ENCODE measurements around the gene SPATA31C1. TPM values are rescaled to one million over a fixed set of nuclear protein-coding genes. Genes with fewer than 3 reads are reported as not detected.
"Not testable (repeated sequence)": the region's sequence is repeated elsewhere in the genome, so short reads cannot be mapped to it uniquely, and the experiment has no call there.

Gene SPATA31C1
- total RNA-seq, 1 donor from 2014 or later: not detected

DNA sequence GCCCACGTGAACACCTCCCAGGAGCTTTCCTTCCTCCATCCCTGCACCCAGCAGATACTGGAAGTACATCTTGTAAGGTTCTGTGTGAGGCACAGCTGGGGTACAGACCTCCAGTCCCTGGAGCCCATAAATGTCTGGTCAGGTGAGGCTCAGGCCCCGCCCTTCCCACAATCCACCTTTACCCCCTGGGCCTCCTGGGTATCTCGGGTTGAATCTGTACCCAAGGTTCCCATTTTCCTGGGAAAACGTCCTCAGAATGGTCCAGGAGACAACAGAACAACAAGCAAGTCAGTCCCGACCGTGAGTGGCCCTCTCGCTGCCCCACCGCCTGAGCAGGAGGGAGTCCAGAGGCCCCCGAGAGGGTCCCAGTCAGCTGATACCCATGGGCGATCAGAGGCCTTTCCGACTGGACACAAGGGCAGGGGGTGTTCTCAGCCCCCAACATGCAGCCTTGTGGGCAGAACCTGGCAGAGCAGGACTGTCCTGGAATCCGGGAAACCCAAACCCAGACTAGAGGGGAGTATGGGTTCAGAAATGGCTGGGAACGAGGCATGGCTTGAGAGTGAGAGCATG lies 30.7 kb upstream of the SPATA31C1 start:
- no peak for ATAC-seq

DNA sequence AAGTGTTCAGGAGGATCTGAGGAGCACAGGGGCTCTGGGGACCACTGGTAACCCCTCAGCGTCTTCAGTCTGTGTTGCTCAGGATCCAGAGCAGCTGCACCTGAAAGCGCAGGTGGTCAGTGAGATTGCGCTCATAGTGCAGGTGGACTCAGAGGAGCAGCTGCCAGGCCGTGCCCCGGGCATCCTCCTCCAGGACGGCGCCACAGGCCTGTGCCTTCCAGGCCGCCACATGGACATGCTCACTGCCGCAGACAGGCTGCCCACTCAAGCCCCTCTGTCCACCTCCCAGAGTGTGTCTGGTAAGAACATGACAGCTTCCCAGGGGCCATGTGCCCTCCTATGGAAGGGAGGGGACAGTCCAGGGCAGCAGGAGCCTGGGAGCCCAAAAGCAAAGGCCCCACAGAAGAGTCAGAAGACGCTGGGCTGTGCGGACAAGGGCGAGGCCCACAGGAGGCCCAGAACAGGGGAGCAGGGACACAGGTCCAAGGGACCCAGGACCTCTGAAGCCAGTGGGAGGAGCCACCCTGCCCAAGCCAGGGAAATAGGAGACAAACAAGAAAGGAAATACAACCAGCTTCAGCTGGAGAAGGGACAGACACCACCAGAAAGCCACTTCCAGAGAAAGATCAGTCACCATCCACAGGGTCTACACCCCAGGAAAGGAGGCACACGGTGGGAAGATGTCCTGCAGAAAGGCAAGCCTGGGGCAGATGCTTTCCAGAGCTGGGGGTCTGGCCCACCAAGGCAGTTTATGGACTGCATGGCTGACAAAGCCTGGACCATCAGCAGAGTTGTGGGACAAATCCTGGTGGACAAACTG lies 29.9 kb upstream of the SPATA31C1 start:
- ATAC-seq: no peak

DNA sequence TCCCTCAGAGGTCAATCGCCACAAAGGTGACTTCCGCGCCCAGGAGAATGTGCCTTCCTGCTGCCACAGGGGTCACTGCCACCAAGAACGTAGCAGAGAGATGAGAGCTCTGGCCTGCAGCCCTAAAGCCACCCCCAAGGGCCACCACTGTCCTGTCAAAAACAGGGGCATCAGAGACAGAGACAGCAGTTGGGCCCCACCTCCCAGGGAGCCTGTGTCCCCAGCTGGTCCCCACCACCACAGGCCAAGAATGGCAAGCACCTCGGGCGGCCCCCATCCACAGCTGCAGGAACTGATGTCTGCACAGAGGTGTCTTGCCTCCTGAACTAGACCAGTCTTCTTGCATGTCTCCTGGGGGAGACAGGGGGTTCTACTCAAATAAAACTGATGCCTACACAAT lies 29.3 kb upstream of the SPATA31C1 start:
- ATAC-seq: no peak

DNA sequence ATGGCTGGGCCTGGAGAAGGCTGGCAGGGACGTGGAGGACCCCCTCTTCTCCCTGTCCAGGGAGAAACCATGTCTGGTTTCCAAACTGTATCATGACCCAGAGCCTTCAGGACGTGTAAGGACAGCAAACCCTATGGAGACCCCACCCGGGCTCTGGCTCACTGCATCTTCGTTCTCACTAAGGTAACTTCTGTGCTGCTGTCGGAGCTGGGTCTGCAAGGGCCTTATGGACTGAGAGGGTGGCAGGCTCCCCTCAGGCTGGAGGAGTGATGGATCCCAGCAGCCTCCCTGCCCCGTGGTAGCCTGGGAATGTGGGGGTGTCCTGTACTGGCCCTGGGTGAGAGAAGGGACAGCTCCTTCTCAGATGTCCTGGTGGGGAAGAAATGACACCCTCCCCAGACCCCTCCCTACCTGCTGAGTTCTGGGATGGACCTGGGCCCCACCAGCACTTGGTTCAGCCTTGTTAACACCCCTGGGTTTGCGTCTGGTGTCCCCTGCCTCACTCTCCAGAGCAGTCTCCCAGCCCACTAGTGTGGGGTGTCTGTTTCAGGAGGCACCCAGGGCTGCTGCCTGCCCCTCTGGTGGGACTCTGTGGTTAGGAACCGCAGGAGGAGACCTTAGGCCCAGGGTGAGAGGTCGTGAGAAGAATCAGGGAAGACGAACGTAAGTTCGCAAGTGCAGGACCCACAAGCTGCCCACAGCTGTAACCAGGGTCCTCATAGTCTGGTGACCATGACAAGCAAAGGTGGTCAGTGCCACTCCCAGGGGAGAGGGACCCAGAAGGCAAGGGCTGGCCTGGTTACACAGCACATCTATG lies 28.5 kb upstream of the SPATA31C1 start:
- ATAC-seq: no peak

DNA sequence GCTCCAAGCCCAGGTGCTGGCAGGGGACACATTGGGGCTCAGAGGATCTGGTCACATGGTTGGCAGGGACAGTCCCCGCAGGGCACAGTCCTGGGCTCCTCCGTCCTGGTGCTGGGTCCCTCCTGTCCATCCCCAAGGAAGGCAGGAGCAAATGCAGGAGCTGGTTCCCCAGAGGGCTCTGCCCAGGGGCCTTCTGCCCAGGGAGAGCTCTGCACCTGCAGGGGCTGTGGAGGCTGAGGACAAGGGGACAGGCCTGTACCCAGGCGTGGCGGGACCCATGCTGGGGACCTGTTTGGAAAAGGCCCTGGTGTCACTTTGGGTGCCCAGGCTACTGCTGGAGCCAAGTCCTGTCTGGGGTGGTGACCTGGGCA lies 27.9 kb upstream of the SPATA31C1 start:
- ATAC-seq: no peak

DNA sequence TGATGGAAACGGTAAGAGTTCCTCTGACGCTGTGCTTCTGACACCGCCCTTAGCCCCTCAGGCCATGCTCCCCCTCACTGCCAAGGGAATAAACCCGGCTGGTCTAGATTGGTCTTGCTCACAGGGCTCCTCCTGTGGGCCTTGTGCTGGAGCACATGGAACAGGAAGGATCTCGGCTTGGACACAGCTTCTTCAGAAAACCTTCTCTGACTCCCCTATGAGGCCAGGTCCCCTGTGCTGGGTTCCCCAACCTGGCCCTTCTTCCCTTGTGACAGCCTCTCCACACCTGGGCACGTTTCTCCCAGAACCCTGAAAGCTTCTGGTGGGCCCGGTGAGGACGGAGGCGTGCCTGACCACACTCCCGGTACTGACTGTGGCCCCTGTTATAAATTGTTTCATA lies 26.9 kb upstream of the SPATA31C1 start:
- no peak for ATAC-seq

DNA sequence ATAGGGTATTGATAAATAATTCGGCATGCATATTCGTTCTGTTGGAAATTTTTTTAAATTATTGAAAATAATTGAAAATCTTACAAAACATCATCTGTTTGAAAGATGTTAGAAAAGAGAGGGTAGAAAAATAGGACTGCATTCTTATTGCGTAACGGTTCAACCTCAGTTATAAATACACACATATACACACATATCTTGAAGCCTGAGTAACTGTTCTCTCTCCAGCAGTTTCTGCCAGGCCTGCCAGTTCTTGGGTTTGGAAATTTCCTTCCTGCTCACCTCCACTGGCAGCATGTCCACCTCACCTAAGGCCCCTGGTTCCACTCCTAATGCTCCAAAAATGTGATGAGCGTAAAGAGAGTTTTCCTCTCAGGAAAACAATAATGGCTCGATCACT lies 26.0 kb upstream of the SPATA31C1 start:
- no peak for ATAC-seq

DNA sequence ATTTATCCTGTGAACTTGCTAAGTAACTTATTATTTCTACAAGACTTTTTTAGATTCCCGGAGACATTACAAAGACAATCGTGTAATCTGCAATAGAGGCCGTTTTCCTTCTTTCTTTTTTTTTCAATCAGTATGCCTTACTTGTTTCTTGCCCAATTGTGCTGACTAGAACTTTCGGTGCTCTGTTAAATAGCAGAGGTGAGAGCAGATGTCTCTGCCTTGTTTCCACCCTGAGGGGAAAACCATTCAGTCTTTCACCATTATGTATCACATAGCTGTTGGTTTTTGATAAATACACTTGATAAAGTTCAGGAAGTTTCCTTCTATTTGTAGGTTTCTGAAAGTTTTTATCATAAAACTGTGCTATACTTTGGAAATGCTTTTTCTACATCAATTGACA lies 24.8 kb upstream of the SPATA31C1 start:
- no peak for ATAC-seq

DNA sequence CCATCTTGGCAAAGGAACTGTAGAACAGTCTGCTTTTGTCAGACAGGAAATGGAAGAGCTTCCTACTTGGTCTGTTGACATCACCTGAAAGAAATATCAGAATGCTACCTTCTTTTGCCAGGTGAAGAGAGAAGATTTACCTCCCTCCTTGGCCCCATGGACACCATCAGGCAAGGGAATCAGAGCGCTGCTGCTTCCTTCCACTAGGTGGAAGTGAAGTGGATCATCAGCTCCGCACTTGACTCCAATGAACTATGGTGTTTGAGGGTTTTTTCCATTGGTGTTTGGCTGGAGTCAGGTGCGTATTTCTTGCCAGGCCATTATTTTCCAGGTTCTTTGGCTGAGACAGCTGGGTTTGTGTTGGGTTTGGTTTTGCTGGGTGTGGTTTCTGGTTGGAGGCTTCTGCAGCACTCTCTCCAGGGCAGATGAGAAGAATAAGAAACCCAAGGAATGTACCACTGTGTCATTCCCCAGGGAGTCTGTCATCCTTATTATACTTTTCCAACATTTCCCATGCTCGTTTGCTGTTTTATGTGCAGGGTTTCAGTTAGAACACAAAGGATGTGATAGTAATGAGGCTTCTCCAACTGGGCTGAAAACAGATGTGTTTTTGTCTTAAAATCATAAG lies 22.6 kb upstream of the SPATA31C1 start:
- no peak for ATAC-seq

DNA sequence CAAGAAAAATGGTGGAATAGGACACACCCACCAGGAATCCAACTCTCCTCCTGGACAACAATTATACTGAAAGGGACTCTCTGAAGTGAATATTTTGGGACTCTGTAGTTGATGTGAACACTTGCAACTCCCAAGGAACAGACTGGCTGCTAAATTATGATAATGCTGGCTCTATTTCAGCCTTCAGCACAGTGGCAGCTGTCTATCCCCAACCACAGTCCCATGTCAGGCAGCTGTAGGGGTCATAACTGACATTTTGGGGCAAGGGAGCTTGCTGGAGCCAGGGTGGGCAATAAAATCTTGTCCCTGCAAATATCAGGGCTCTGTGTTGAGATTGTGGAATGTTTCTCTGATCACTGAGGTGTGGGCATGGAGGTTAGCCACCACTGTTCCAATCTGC lies 20.9 kb upstream of the SPATA31C1 start:
- ATAC-seq: no peak

DNA sequence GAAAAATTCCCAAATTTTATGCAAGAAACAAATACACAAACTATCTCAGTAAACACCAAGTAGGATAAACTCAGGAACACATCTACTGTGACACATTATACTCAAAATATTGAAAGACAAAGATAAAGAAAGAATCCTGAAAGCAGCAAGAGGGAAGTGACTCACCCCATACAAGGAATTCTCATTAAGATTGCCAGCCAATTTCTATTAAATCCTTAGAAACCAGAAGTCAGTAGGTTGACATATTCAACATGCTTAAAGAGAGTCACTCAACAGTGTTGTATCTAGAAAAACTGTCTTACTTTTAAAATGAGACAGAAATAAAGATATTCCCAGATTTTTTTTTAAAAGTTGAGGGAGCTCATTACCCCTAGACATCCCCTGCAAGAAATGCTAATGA lies 19.6 kb upstream of the SPATA31C1 start:
- no peak for ATAC-seq

DNA sequence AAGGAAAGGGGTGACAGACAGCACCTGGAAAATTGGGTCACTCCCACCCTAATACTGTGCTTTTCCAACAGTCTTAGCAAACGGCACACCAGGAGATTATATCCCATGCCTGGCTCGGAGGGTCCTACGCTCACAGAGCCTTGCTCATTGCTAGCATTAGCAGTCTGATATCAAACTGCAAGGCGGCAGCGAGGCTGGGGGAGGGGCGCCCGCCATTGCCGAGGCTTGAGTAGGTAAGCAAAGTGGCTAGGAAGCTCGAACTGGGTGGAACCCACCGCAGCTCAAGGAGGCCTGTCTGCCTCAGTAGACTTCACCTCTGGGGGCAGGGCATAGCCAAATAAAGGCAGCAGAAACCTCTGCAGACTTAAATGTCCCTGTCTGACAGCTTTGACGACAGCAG lies 15.4 kb upstream of the SPATA31C1 start:
- not testable (repeated sequence) for ATAC-seq

DNA sequence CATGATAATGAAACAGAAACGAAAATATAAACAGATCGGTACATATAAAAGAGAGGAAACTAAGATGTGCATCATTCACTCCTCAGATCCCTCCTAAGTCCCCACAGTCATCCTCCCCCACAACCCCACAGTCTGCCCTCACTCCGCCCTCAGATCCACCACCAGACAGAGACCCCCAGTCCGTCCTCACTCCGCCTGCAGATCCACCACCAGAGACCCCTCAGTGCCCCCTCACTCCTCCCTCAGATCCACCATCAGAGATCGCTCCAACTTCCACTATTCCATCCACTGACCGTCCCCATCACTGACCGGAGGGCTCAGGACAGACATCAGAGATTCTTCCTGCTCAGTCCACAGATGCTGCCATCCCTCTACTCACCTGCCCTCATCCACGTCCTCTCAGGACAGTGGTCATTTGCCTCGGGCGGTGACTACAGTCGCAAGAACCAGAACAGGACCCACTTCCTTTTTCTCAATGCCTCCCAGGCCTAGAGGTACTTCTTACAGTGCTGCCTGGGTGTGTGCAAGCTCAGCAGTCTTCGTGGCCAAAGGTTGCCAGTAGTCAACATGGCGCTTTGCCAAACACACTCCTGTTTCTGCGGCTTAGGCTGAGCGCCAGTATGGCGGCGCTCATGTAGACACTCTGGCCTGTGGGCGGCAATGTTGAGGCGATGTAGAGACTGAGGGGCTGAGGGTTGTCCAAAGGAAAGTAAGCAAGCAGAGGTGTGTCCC lies 8.3 kb upstream of the SPATA31C1 start:
- ATAC-seq: peak; percentile 22

DNA sequence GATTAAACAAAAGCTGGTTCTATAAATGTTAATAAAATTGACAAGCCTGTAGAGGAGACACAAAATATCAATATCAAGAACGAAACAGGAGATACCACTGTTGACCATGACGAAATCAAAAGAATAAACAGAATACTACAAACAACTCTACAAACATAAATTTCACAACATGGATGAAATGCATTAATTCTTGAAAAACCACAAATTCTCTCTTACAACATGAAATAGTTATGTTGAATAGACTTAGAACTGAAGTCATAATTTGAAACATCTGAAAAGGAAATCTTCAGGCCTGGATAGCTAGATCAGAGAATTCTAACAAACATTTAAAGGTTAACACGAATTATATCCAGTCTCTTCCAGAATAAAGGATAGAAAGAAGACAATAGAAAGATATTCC lies 6.9 kb upstream of the SPATA31C1 start:
- no peak for ATAC-seq

DNA sequence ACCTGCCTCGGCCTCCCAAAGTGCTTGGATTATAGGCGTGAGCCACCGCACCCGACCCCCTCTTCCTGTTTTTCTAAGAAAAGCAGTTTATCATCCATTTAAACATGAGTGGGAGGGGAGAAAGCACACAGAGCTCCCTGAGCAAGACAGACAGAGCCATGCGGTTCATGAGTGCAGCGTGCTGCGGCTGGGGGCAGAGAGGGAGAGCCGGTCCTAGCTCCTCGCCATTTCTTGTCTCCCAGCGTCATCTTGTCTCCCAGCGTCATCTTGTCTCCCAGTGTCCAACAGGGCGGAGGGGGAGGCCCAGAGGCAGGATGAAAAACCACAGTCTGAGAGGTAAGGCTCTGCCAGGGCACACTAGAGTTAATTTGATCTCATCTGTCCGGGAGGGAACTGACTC lies 1.3 kb downstream of the SPATA31C1 start:
- not testable (repeated sequence) for ATAC-seq

DNA sequence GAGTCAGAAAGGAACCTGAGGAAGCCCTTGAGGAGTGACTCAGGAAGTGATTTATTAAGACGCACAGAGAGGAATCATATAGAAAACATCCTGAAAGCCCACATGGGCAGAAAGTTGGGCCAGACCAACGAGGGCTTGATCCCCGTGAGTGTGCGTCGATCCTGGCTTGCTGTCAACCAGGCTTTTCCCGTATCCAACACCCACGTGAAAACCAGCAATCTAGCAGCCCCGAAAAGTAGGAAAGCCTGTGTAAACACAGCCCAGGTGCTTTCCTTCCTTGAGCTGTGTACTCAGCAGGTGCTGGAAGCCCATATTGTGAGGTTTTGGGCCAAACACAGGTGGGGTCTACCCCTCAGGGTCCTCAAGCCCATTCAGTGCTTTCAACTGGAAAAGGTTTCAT lies 3.8 kb downstream of the SPATA31C1 start:
- not testable (repeated sequence) for ATAC-seq

DNA sequence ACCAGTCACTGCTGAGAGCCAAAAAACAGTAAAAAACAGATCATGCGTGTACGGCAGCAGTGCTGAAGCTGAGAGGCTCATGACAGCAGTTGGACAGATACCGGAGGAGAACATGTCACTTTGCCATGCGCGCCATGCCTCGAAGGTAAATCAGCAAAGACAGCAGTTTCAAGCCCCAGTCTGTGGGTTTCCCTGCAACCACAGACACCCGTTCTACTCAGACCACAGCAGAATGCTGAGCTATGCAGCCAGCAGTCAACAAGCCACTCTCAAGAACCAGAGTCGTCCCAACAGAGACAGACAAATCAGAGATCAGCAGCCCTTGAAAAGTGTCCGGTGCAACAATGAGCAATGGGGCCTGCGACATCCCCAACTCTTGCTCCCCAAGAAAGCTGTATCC lies 5.2 kb downstream of the SPATA31C1 start:
- not testable (repeated sequence) for ATAC-seq

DNA sequence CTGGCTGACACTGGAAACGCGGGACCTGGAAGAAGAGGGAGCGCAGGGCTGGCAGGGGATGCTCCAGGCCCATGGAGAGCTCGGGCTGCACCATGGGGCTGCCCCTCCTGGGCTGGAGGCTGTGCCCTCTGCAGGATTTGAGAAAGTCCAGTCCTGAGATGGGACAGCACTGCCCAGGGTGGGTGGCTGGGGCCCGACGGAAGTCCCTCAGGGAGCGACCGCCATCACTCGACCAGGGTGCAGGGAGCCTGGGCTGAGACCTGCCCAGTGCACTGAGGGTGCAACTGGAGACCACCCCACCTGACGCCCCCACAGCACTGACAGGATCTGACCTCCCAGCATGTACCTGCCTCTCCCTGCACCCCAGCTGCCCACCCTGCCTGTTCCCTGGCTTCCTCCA lies 7.1 kb downstream of the SPATA31C1 start:
- ATAC-seq: not testable (repeated sequence)

DNA sequence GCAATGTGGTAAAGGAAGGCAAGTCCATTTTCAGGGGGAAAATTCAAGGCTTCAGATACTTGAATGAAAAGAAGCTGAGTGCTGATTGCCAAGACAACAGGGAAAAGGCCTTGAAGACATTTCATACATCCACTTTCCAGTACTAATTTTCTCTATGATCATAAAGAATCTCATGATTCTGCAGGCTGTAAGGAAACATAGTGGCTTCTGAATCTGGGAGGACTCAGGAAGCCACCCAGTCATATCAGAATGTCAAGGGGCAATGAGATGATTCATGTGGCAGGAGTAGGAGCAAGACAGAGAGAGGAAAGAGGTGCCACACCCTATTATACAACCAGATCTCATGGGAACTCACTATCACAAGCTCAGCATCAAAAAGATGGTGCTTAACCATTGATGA lies 11.4 kb downstream of the SPATA31C1 start:
- not testable (repeated sequence) for ATAC-seq

DNA sequence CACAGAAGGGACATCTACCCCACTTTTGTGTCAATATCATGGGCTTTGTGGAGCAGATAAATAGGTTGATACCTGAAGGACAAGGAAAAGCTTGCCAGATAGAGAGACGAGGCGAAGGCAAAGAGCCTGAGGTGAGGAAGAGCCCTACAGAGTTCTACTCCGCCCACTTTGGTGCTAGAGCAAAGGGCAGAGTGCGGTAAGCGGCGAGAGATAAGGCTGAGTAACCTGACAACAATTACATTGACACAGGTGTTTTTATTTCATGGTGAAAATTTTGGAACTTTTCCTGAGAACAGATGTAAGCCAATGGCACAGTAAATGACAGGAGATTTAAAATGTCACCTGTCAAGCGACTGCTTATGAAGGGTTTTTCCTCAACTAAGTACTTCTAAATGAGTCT lies 16.7 kb downstream of the SPATA31C1 start:
- ATAC-seq: not testable (repeated sequence)

DNA sequence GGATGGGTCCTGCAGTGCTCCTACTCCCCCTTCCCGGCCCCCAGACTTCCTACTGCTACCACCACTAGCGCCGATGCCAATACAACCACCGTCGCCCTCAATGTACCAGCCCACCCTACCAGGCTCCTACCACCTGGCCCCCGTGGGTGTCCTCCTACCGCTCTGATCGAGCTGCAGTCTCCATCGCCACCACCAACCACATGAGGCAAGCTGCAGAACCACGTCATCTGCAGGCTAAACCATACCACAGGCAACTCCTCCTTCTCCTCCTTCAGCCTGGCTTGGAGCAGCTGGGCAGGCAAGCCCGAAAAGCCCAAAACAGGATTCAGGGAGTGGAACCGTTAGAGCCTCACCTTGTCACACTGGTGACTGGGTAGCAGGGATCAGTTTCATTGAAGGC lies 19.6 kb downstream of the SPATA31C1 start:
- ATAC-seq: not testable (repeated sequence)

DNA sequence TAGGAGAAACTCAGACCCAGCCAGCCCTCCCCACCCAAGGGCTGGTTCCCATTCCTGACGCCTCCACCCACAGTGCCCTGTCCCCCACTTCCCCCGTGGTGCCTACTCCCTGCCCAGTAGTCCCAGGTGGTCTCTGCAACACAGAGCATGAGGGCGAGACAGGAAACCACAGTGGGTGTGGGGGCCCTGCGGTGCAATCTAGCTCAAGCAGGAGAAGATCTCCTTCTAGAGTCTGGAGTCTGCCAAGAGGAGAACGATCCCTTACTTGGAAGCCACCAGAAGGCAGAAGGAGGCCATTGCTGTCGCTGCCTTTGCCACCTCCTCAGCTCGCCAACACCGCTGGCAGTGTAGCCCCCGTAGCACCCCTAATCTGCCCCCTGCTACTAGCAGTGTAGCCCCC lies 20.2 kb downstream of the SPATA31C1 start:
- ATAC-seq: not testable (repeated sequence)

Measured in esophagus mucosa (tissue), 1 donor.